Osteocyte (in vitro differentiated cells): ENCODE results near the gene OR13J1. TPM values are rescaled to one million over a fixed set of nuclear protein-coding genes. Genes with fewer than 3 reads are reported as not detected.
A peak's percentile ranks its signal among the peaks of the same experiment; 100 is the strongest.

Experiments
- DNase-seq: peaks from one replicate; pipeline ENCODE4 v3.0.0; 2021; ENCODE audit warnings: mixed read lengths; ENCODE audit not compliant: unreplicated experiment; ENCODE audit errors: extremely low spot score
- H3K27ac Mint-ChIP-seq: one replicate; pipeline ENCODE4 v1.8.0; 2021; ENCODE audit warnings: mild to moderate bottlenecking, mixed read lengths; ENCODE audit not compliant: unreplicated experiment
- H3K27me3 Mint-ChIP-seq: one replicate; pipeline ENCODE4 v1.8.0; 2021; ENCODE audit warnings: mixed read lengths; ENCODE audit not compliant: unreplicated experiment
- H3K36me3 Mint-ChIP-seq: one replicate; pipeline ENCODE4 v1.8.0; 2021; ENCODE audit warnings: mixed read lengths; ENCODE audit not compliant: unreplicated experiment
- H3K4me1 Mint-ChIP-seq: one replicate; pipeline ENCODE4 v1.8.0; 2021; ENCODE audit warnings: mixed read lengths; ENCODE audit not compliant: unreplicated experiment
- H3K4me3 Mint-ChIP-seq: one replicate; pipeline ENCODE4 v1.8.0; 2021; ENCODE audit warnings: mild to moderate bottlenecking, moderate library complexity, mixed read lengths; ENCODE audit not compliant: unreplicated experiment
- H3K9me3 Mint-ChIP-seq: one replicate; pipeline ENCODE4 v1.8.0; 2021; ENCODE audit warnings: mixed read lengths; ENCODE audit not compliant: unreplicated experiment
- CTCF ChIP-seq: fragments of 200-600 bp; sonication (generic); IDR thresholded peaks from 2 replicates; pipeline ENCODE4 v1.5.0; 2021; ENCODE audit warnings: antibody characterized with exemption, mild to moderate bottlenecking, moderate library complexity
- total RNA-seq: library from RNA; stranded (reverse); gene quantifications from 2 replicates; pipeline ENCODE4 v1.2.1, GENCODE V29; 2021

OR13J1 gene
- total RNA-seq, 1 donor from 2014 or later: not detected

GRCh38 chr9:35852876-35853865 lies 17.0 kb downstream of the OR13J1 start:
- no peak for TF ChIP-seq CTCF
- Mint-ChIP-seq H3K4me3 (no peak overlapping the region), H3K36me3 (peaks cover 23% of the 10 kb centered on the region), H3K9me3 (no peaks in the 10 kb centered on the region), H3K27me3 (no peaks in the 10 kb centered on the region), H3K27ac (no peak overlapping the region), H3K4me1 (no peaks in the 10 kb centered on the region)
- DNase-seq: peak; percentile 84

- no peaks in the 10 kb centered on the region for H3K9me3 Mint-ChIP-seq
- H3K4me3 Mint-ChIP-seq: no peak overlapping the region
- peaks cover 26% of the 10 kb centered on the region for H3K36me3 Mint-ChIP-seq
- no peaks in the 10 kb centered on the region for H3K4me1 Mint-ChIP-seq
- no peaks in the 10 kb centered on the region for H3K27me3 Mint-ChIP-seq
- no peak overlapping the region for H3K27ac Mint-ChIP-seq
- TF ChIP-seq CTCF: no peak
- DNase-seq: peak; percentile 51
Measured at GRCh38 chr9:35852267-35852815, 17.9 kb downstream of the OR13J1 start.

GRCh38 chr9:35847792-35848572 lies 22.2 kb downstream of the OR13J1 start:
- H3K4me3 Mint-ChIP-seq: no peak overlapping the region
- no peak for DNase-seq

GRCh38 chr9:35845824-35846771 lies 24.1 kb downstream of the OR13J1 start:
- H3K27ac Mint-ChIP-seq: no peak overlapping the region
- H3K9me3 Mint-ChIP-seq: no peaks in the 10 kb centered on the region
- H3K4me3 Mint-ChIP-seq: no peak overlapping the region
- DNase-seq: no peak
- H3K4me1 Mint-ChIP-seq: peaks cover 11% of the 10 kb centered on the region
- H3K27me3 Mint-ChIP-seq: no peaks in the 10 kb centered on the region
- no peak for TF ChIP-seq CTCF
- H3K36me3 Mint-ChIP-seq: peaks cover 18% of the 10 kb centered on the region

More at GRCh38 chr9:35847792-35848572, 22.2 kb downstream of the OR13J1 start:
- no peak overlapping the region for H3K27ac Mint-ChIP-seq
- H3K27me3 Mint-ChIP-seq: no peaks in the 10 kb centered on the region
- no peaks in the 10 kb centered on the region for H3K9me3 Mint-ChIP-seq
- H3K4me1 Mint-ChIP-seq: peaks cover 11% of the 10 kb centered on the region
- peaks cover 21% of the 10 kb centered on the region for H3K36me3 Mint-ChIP-seq
- no peak for TF ChIP-seq CTCF
